NCI-H2081 treated with DMSO at 0.1 percent for 48 hours (cell line): ENCODE data around the gene CELSR2.

Experiments
- DNase-seq: peaks from one replicate; lab custom pipeline; 2025; lab: John Stamatoyannopoulos, UW

CELSR2 gene

DNA sequence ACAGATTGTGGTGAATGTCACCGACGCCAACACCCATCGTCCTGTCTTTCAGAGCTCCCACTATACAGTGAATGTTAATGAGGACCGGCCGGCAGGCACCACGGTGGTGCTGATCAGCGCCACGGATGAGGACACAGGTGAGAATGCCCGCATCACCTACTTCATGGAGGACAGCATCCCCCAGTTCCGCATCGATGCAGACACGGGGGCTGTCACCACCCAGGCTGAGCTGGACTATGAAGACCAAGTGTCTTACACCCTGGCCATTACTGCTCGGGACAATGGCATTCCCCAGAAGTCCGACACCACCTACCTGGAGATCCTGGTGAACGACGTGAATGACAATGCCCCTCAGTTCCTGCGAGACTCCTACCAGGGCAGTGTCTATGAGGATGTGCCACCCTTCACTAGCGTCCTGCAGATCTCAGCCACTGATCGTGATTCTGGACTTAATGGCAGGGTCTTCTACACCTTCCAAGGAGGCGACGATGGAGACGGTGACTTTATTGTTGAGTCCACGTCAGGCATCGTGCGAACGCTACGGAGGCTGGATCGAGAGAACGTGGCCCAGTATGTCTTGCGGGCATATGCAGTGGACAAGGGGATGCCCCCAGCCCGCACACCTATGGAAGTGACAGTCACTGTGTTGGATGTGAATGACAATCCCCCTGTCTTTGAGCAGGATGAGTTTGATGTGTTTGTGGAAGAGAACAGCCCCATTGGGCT lies 3.0 kb downstream of the CELSR2 start:
- no peak for DNase-seq

- no peak for DNase-seq
These were observed 3.8 kb downstream of the CELSR2 start for GRCh38 chr1:109252893-109253802.

DNA sequence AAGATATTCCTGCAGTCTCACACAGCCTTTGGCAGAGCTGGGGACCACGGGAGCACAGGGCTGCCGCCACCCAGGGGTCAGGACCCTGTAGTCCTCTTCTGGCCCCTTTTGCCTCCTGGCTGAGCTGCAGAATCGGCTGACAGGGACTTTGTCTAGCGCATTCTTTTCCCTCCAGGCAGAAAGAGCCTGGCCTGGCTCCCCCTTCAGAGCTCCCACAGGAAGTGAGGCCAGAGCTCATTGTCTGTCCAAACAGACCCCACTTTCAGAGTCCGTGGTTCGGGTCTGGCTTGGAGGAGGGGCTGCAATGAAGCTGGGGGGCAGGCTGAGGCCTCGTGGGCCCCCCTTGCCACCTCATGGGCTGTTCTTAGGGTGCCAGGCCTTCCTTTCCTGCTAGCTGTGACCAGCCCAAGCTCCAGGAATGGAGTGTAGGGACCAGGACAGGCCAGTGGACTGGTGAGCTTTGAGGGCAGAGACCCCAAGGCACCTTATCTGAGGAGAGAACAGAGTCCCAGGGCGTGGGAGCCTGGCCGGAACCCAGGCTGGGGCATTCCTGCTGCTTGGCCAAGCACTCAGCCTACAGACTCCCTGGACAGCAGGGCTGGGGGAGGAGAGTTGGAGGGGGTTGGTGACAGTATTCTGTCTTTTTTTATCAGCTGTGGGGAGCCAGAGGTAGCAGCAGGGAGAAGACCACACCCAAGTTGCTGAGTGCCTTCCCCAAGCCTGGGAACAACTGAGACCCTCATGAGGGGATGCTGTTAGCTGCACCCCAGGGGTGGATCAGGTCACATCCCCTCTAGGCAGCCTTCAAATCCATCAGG lies 4.7 kb downstream of the CELSR2 start:
- DNase-seq: no peak

DNA sequence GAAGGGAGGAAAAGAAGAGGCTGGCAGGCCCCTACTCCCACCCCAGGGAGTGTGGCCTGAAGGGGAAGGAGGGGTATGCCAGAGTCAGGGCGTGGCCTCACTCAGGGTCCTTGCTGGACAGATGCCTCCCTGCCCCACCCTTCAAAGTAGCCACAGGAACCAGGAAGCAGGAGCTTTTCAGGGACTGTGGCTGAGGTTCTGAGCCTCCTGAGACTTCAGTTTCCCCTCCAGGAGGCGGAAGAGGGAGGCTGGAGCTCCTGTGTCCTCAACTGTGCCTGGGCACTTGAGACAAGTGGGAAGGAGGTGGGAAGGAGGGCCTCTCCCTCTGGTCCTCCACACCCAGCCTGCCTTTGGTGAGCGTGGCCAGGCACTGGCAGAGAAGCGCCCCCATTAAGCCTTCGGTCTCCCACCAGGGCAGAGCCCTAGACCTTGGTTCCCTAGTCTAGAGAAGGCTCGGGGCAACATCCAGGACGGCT lies 5.3 kb downstream of the CELSR2 start:
- DNase-seq: no peak

GRCh38 chr1:109255097-109255651 lies 5.8 kb downstream of the CELSR2 start:
- DNase-seq: no peak

GRCh38 chr1:109255678-109256077 lies 6.3 kb downstream of the CELSR2 start:
- no peak for DNase-seq

- DNase-seq: no peak
These were observed 6.7 kb downstream of the CELSR2 start for GRCh38 chr1:109256085-109256484.

- DNase-seq: no peak
These were observed 7.8 kb downstream of the CELSR2 start for GRCh38 chr1:109256971-109257681.

GRCh38 chr1:109257682-109258421 lies 8.5 kb downstream of the CELSR2 start:
- DNase-seq: no peak

DNA sequence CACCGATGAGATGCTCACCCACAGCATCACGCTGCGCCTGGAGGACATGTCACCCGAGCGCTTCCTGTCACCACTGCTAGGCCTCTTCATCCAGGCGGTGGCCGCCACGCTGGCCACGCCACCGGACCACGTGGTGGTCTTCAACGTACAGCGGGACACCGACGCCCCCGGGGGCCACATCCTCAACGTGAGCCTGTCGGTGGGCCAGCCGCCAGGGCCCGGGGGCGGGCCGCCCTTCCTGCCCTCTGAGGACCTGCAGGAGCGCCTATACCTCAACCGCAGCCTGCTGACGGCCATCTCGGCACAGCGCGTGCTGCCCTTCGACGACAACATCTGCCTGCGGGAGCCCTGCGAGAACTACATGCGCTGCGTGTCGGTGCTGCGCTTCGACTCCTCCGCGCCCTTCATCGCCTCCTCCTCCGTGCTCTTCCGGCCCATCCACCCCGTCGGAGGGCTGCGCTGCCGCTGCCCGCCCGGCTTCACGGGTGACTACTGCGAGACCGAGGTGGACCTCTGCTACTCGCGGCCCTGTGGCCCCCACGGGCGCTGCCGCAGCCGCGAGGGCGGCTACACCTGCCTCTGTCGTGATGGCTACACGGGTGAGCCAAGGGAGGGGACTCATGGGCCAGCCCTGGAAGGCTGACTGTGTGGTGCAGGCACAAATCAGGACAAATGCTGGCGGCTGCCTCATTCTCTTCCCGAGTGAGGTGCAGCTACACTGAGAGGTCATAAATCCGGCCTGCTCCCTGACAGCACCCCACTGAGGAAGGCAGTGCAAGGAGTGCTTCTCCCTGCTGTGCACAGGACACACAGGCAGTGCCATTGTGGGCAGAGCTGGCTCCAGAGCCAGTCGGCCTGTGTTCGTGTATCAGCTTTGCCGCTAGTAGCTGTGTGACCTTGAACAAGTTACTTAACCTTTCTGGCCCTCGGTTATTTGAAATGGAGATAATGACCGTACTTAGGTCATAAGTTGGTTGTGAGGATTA lies 9.4 kb downstream of the CELSR2 start:
- no peak for DNase-seq

GRCh38 chr1:109259674-109260557 lies 10.6 kb downstream of the CELSR2 start:
- no peak for DNase-seq

DNA sequence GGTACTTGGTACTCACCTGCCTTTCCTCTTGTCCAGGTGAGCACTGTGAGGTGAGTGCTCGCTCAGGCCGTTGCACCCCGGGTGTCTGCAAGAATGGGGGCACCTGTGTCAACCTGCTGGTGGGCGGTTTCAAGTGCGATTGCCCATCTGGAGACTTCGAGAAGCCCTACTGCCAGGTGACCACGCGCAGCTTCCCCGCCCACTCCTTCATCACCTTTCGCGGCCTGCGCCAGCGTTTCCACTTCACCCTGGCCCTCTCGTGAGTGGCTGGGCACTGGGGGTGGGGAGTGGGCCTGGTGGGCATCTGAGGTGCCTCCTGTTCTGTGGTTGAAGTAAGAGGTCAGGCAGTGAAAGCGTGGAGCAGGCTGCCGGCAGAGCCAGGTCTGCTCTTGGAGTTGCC lies 11.7 kb downstream of the CELSR2 start:
- no peak for DNase-seq

DNA sequence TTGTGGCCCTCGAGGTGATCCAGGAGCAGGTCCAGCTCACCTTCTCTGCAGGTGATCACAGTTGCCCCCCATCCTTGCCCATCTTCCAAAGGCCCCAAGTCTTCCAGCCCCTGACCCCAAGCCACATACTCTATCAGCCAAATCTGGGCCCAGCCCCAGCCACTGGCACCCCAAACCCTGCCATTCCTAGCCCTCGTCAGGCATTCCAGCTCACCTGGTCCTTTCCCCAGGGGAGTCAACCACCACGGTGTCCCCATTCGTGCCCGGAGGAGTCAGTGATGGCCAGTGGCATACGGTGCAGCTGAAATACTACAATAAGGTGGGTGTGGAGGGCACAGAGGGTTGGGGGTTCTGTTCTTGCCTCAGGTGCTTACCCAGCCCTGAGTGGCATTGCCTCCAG lies 12.2 kb downstream of the CELSR2 start:
- DNase-seq: no peak

DNA sequence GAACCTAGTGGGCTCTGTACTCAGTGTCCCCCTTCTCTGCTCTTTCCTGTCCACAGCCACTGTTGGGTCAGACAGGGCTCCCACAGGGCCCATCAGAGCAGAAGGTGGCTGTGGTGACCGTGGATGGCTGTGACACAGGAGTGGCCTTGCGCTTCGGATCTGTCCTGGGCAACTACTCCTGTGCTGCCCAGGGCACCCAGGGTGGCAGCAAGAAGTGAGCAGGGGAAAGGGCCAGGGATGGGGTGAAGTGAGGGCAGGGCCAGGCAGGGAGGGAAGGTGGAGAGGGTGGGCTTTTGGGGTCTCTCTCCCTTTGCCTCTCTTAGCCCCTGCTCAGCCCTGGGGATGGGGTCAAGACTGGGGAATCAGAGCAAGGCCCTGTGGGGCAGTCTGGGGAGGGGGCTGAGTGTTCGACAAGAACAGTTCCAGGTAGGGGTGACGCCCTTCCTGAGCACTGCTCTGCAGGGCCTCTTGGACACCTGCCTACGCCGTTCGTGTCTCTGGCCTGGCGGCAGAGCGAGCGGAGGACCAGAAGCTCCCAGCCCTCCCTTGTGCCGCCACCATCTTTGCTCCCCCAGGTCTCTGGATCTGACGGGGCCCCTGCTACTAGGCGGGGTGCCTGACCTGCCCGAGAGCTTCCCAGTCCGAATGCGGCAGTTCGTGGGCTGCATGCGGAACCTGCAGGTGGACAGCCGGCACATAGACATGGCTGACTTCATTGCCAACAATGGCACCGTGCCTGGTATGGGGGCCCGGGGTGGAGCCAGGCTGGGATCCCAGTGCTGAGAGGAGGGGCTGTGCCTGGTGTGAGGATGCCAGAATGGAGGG lies 13.1 kb downstream of the CELSR2 start:
- no peak for DNase-seq

DNA sequence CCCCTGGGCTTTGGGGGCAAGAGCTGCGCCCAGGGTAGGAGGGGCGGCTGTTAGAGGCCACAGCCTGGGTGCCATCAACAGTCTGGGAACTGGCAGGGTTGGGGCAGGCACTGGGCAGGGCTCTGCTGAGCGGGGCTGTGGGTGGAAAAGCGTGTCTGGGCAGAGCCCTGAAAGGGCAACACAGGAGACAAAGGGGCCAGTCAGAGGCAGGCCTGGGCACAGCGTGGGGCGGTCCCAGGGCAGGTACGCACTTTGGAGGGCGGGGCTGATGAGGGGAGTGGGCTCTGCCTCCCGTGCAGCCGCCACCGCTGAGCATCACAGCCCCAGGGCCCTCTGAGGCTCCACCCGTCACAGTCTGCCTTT lies 13.9 kb downstream of the CELSR2 start:
- no peak for DNase-seq

- DNase-seq: no peak
These were observed 14.4 kb downstream of the CELSR2 start for GRCh38 chr1:109263597-109264378.

GRCh38 chr1:109264379-109264755 lies 15.0 kb downstream of the CELSR2 start:
- DNase-seq: no peak
